NCI-H774 (cell line): ENCODE measurements around the gene NCAPD3.
A peak's percentile ranks its signal among the peaks of the same experiment; 100 is the strongest.
"Not testable (repeated sequence)": the region's sequence is repeated elsewhere in the genome, so short reads cannot be mapped to it uniquely, and the experiment has no call there.

ENCODE experiments used
- DNase-seq: peaks from one replicate; lab custom pipeline; 2025; lab: John Stamatoyannopoulos, UW

NCAPD3 gene

DNA sequence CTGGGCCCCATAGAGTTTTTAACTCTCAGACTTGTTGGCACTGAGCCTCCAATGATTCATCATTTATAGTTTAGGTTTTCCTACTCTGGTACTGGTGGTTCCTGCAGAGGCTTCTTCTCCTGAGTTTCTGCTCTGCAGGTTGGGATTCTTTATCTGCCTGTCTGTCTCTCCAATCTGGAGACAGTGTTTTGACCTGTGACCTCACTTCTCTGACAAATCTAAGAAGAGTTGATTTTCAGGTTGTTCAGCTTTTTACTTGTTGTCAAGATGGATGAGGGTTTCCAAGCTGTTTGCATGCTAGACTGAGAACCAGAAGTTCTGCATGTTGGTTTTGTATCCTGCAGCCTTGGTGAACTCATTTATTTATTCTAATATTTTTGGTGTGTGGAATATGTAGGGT, 91.0 kb downstream of the NCAPD3 start:
- no peak for DNase-seq

- DNase-seq: no peak
These were observed 92.0 kb downstream of the NCAPD3 start for GRCh38 chr11:134131628-134132244.

- no peak for DNase-seq
These were observed 97.4 kb downstream of the NCAPD3 start for GRCh38 chr11:134126217-134126822.

DNA sequence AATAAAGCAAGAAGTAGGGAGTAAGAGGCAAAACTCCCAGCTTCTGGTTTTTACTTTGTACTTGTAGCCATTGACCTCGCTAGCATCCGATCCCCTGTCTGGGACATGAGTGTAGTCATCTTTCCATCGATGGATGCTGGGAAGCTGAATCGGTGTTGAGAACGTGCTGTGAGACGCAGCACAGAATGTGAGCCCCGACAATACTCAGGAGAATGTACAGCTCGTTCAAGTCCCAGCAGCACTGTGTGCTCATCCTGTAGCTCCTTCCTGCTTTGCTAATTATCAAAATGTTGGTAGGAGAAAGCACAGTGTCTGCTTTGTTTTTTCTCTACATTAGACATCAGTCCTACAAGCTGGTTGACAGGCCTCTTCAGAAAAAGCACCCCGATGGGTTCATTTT, 98.3 kb downstream of the NCAPD3 start:
- DNase-seq: no peak

GRCh38 chr11:134124660-134125451, 98.9 kb downstream of the NCAPD3 start:
- no peak for DNase-seq

DNA sequence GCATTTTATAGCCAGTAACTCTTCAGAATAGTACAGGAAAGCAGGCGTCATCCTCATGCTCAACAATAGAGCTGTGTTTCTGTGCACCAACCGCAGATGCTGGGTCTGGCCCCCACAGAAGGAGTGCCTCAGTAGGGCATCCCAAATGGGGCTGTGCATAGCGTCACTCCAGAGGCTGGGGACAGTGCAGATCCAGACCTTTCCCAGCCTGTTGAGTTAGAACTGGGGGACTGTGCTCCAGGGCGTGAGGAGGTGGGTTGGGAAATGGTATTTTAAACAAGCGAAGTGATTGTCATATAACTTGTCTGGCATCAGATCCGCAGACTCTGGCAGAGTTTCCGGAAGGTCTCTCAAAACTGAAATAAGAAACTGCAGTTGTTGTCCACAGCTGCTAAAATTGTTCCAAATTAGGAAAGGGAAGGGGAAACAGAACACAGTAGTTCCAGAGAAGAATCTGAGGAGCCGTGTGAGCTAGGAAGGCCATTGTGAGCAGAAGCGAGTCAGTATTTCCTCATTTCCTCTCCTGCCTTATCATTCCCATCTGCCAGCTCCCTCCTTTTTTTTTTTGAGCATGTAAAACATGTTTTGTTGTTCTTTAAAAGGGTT, 102.7 kb downstream of the NCAPD3 start:
- no peak for DNase-seq

GRCh38 chr11:134120143-134120850, 103.5 kb downstream of the NCAPD3 start:
- peak; percentile 25 for DNase-seq

DNA sequence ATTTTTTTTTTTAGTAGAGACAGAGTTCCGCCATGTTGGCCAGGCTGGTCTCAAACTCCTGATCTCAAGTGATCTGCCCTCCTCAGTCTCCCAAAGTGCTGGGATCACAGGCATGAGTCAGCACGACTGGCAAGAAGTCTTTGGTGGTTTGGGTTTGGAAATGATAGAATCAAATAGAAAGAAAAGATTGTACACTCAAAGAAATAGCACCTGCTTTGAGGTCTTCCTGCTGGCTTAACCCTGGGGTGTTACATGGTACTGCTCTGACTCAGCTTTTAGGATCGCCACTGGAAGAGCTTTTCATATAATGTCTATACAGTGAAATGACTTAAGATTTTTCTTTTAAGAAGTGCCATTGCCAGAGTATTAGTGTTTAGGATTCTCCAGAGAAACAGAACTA, 104.7 kb downstream of the NCAPD3 start:
- DNase-seq: no peak

GRCh38 chr11:134118006-134118405, 105.8 kb downstream of the NCAPD3 start:
- DNase-seq: no peak

DNA sequence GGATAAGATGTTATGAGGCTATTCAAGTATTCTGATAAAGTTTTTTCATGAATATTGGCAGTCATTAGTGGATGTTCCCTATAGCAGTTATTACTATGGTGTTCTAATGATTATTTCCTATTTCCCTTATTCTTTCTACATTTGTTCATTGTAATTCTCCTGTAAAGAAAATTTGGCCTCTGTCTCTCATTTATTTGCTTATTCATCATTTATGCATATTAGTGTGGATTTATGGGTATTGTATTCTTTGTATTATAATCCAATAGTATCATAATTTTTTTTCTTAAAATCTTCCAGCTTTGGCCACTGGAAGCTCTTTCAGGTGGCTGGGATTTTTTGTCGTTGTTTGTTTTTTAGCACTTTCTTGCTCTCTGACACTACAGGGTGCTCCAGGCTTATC, 107.6 kb downstream of the NCAPD3 start:
- no peak for DNase-seq

DNA sequence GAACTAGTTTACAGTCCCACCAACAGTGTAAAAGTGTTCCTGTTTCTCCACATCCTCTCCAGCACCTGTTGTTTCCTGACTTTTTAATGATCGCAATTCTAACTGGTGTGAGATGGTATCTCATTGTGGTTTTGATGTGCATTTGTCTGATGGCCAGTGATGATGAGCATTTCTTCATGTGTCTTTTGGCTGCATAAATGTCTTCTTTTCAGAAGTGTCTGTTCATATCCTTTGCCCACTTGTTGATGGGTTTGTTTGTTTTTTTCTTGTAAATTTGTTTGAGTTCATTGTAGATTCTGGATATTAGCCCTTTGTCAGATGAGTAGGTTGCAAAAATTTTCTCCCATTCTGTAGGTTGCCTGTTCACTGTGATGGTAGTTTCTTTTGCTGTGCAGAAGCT, 110.0 kb downstream of the NCAPD3 start:
- DNase-seq: not testable (repeated sequence)

DNA sequence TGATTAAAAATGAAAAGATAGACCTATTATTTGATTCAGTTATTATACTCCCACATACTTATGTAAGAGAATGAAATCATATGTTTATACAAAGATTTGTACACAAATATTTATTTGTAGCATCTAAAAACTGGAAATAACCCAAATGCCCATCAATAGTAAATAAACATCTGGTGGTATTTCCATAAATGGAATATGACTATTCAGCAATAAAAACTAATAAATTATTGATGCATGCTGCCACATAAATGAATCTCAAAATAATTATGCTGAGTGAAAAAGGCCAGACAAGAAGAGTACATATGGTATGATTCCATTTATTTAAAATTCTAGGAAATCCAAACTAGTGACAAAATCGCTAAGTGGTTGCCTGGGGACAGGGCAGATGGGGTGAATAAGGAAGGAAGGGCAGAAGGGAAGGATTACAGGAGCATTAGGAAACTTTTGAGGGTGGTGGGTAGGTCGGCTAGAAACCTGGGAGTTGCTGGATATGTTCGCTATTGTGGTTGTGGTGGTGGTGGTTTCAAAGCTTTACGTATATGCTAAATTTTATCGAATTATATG, 113.4 kb downstream of the NCAPD3 start:
- no peak for DNase-seq
